AG04450 (cell line): Measurements from ENCODE around the gene PTPN4. TPM values are rescaled to one million over a fixed set of nuclear protein-coding genes. Genes with fewer than 3 reads are reported as not detected.

ENCODE experiments used
- CTCF ChIA-PET: fragments of 300-600, 350-600 bp; formaldehyde crosslinking; extraction: SDS; loops from one replicate; lab custom pipeline; 2022; ENCODE audit warnings: antibody characterized with exemption, inconsistent platforms; lab: Charles Lee
- POLR2A ChIA-PET: fragments of 350-600 bp; formaldehyde crosslinking; extraction: SDS; loops from one replicate; lab custom pipeline; 2021; ENCODE audit warnings: antibody characterized with exemption, inconsistent platforms; lab: Yijun Ruan, JAX
- DNase-seq: peaks from one replicate; pipeline ENCODE4 v3.0.0-alpha.2; 2011; ENCODE audit warnings: low read depth, low spot score
- H3K27ac ChIP-seq: one replicate; pipeline ENCODE4 v1.5.1; 2012; ENCODE audit warnings: low read depth, low read length, control low read depth
- H3K27me3 ChIP-seq: one replicate; pipeline ENCODE4 v1.6.0; 2012; ENCODE audit warnings: low read length; ENCODE audit not compliant: control insufficient read depth, insufficient read depth
- H3K4me3 ChIP-seq: 2 replicates; pipeline ENCODE4 v1.5.1; 2011; ENCODE audit warnings: mild to moderate bottlenecking, low read depth, low read length, control low read depth
- H3K9me3 ChIP-seq: 2 replicates; pipeline ENCODE4 v1.5.1; 2012; ENCODE audit warnings: low read length; ENCODE audit not compliant: control insufficient read depth, insufficient read depth
- polyA plus RNA-seq: library from polyadenylated mRNA; depleted of rRNA; stranded (reverse); fragments of >200 nt; gene quantifications from 2 replicates; pipeline ENCODE4 v1.2.3, GENCODE V29; 2011
- TF ChIP-seq, protein P1 (sequence below): IDR thresholded peaks from 2 replicates; pipeline ENCODE4 v1.5.1; 2011; ENCODE audit warnings: low read depth, low read length, control low read depth, inconsistent platforms

Gene PTPN4
- polyA plus RNA-seq, 1 experiment = 19.6 TPM

DNA sequence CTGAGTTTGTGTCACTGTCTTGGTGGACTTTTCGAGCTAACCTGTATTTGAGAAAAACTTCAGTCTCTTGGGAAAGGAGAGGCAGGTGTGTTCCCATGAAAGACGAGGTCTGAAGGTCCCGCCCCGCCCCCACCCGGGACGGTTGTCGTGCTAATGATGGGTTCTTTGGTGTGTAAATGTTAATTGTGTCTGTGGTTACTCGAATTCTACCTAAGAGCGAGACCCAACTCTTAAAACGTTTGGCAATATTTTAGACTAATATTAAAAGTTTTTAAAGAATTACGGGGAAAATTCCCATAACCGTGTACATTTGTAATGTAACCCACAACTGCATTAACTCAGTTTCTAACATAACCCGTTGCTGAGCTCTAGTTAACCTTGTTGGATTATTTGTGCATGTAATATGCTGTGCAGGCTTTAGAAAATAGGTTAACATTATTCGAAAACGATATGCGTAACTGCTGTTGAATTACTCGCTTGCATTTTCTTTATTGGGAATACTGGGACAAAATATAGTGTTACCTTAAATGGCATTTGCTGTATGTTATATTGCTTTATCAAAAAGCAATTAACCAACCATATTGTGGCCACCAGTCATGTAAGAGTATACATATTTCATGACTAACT, 254.0 kb downstream of the PTPN4 start:
- Histone ChIP-seq H3K27me3 (no peaks in the 10 kb centered on the region), H3K9me3 (no peaks in the 10 kb centered on the region; the same call in 1 of the 2 replicates), H3K4me3 (peak overlapping the region; percentile 78), H3K27ac (no peak overlapping the region)
- TF ChIP-seq, protein P1, sequence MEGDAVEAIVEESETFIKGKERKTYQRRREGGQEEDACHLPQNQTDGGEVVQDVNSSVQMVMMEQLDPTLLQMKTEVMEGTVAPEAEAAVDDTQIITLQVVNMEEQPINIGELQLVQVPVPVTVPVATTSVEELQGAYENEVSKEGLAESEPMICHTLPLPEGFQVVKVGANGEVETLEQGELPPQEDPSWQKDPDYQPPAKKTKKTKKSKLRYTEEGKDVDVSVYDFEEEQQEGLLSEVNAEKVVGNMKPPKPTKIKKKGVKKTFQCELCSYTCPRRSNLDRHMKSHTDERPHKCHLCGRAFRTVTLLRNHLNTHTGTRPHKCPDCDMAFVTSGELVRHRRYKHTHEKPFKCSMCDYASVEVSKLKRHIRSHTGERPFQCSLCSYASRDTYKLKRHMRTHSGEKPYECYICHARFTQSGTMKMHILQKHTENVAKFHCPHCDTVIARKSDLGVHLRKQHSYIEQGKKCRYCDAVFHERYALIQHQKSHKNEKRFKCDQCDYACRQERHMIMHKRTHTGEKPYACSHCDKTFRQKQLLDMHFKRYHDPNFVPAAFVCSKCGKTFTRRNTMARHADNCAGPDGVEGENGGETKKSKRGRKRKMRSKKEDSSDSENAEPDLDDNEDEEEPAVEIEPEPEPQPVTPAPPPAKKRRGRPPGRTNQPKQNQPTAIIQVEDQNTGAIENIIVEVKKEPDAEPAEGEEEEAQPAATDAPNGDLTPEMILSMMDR = no peak
- POLR2A ChIA-PET = no interaction called here
- CTCF ChIA-PET = interaction anchor here (2.2 kb wide), 1 partner anchor 161 kb away, joined by 10 read pairs; no protein-coding TSS in a partner anchor
- no peak for DNase-seq

DNA sequence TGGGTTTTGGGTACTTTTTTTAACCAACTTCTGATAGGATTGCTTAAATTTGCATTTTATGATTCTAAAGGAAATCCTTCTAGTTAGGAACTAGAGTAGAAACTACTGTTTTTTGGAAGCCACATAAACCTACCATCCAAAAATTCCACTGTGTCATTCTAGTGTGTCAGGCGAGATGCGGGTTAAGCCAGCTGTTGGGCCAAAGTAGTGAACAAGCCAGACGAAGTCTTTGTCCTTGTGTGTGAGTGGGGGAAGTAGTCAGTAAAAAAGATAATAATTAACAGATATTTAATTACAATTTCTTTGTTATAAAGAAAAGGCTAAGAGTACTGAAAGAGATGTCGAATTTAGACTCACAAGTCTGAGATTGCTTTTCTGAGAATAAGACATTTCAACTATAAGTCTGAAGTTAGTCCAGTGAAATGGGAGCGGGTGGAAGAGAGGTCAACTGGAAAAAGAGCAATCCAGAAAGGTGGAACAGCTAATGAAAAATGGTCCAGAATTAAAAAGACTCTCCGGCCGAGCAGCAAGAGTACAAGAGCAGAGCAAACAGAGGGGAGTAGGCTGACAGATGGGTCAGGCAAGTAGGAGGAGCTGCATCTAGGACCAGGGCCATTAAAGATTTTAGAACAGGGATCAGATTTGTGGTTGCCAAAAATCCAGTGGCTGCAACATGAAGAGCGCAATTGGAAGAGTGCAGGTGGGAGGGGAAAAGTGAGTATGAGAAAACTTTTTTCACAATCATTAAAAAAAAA, 254.7 kb downstream of the PTPN4 start:
- peak overlapping the region; percentile 8; the same call in 1 of the 2 replicates for H3K4me3 ChIP-seq
- CTCF ChIA-PET = interaction anchor here (2.2 kb wide), 1 partner anchor 161 kb away, joined by 10 read pairs; no protein-coding TSS in a partner anchor
- no peak overlapping the region for H3K27ac ChIP-seq

DNA sequence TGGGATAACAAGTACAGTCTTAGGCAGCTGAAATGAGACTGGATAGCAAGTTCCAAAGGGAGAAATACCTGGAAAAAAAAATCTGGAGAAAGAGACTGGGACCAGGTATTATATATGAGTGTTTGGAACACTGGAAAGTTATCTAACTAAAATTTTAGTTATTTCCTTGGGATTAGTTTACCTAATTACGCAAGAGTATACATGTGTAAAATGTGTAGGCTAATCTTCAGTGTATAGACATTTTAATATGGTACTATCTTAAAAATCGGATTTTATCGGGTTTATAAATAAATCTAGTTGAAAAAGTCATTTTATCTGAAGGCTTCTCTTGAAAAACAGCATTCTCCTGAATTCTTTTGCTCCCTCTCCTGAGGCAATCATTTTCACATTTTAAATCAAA, 257.1 kb downstream of the PTPN4 start:
- TF ChIP-seq, protein P1 = no peak
- CTCF ChIA-PET = interaction anchor here (1.4 kb wide), 1 partner anchor 10 kb away, joined by 3 read pairs; no protein-coding TSS in a partner anchor

More for the DNA sequence above, 254.7 kb downstream of the PTPN4 start:
- DNase-seq = no peak
- Histone ChIP-seq H3K9me3 (no peaks in the 10 kb centered on the region; the same call in 1 of the 2 replicates), H3K27me3 (no peaks in the 10 kb centered on the region)
- POLR2A ChIA-PET = no interaction called here
- TF ChIP-seq, protein P1 = no peak

DNA sequence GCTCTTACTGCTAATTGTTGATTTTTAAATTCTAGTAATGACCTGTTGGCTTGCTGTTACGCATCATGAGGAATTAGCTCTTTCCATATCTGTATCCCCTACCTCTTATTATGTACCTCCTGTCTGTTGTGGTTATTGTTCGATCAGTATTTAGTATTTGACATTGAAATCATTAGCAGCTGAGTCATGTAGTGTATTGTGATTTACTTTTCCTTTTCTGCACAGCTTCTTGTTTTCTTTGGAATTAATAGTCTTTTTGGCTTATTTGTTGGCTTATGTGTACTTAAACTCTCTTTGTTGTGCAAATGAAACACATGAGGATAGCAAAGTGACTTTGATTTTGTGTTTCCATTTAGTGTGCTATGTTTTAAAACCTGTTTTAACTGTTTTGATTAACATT, 257.5 kb downstream of the PTPN4 start:
- TF ChIP-seq, protein P1 = no peak
- no peaks in the 10 kb centered on the region; the same call in 1 of the 2 replicates for H3K9me3 ChIP-seq
- H3K27me3 ChIP-seq = no peaks in the 10 kb centered on the region
- no peak overlapping the region for H3K4me3 ChIP-seq
- ChIA-PET POLR2A (interaction anchor here (0.7 kb wide), 1 partner anchor 304 kb away, joined by 3 read pairs; no protein-coding TSS in a partner anchor), CTCF (interaction anchor here (1.4 kb wide), 1 partner anchor 9 kb away, joined by 3 read pairs; no protein-coding TSS in a partner anchor)
- no peak for DNase-seq
- H3K27ac ChIP-seq = no peak overlapping the region

More for the DNA sequence above, 257.1 kb downstream of the PTPN4 start:
- Histone ChIP-seq H3K27ac (no peak overlapping the region), H3K4me3 (no peak overlapping the region), H3K9me3 (no peaks in the 10 kb centered on the region; the same call in 1 of the 2 replicates), H3K27me3 (no peaks in the 10 kb centered on the region)
- POLR2A ChIA-PET = no interaction called here
- no peak for DNase-seq
